ENCODE measurements around the gene GALNT18. TPM values are rescaled to one million over a fixed set of nuclear protein-coding genes. Genes with fewer than 3 reads are reported as not detected.
A peak's percentile ranks its signal among the peaks of the same experiment; 100 is the strongest.

GALNT18 gene
- total RNA-seq, 2 experiments from 2014 or later: 6.8 to 7.4 TPM

DNA sequence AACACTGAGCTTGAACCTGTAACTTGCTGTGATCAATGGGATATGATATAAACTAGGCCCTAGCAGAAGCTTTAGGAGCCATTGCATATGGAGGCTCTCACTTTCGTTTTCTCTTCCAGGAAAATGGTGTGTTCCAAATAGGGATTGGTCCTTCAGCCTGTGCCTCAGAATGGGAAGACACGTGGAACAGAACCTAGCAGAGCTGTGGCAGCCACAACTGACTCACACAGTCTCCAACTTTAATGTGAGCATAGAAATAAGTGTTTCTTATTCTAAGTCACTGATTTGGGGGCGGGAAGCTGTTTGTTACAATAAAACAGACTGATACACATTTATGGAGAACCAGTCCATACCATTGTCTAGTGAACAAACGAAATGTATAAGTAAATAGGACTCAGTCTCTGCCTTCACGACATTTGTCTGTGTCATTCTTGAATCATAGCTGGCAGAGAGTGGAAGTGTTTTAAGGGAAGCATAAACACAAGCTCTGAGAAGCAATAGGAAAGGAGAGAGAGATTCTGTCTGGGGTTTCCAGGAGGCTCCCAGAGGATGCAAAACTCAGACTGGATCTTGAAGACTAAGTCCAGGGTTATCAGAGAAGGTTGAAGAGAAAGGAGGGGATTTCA lies 97.3 kb downstream of the GALNT18 start:
- ChIA-PET CTCF (no interaction called here), POLR2A (interaction anchor here (0.6 kb wide), 1 partner anchor 215 kb away, joined by 4 read pairs; no protein-coding TSS in a partner anchor)
- Mint-ChIP-seq H3K36me3 (ENCODE audit: low read depth) (no peaks in the 10 kb centered on the region), H3K27me3 (peaks cover 4% of the 10 kb centered on the region), H3K4me3 (no peak overlapping the region), H3K9me3 (no peaks in the 10 kb centered on the region), H3K4me1 (ENCODE audit: low read depth) (peaks cover 6% of the 10 kb centered on the region), H3K27ac (no peak overlapping the region)
- DNase-seq (no peak), ATAC-seq (no peak)
- intact Hi-C loops (cut with micrococcal nuclease): no loop called here
- TF ChIP-seq, protein P1, sequence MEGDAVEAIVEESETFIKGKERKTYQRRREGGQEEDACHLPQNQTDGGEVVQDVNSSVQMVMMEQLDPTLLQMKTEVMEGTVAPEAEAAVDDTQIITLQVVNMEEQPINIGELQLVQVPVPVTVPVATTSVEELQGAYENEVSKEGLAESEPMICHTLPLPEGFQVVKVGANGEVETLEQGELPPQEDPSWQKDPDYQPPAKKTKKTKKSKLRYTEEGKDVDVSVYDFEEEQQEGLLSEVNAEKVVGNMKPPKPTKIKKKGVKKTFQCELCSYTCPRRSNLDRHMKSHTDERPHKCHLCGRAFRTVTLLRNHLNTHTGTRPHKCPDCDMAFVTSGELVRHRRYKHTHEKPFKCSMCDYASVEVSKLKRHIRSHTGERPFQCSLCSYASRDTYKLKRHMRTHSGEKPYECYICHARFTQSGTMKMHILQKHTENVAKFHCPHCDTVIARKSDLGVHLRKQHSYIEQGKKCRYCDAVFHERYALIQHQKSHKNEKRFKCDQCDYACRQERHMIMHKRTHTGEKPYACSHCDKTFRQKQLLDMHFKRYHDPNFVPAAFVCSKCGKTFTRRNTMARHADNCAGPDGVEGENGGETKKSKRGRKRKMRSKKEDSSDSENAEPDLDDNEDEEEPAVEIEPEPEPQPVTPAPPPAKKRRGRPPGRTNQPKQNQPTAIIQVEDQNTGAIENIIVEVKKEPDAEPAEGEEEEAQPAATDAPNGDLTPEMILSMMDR (IDR thresholded peaks at IDR 0.05): no peak

DNA sequence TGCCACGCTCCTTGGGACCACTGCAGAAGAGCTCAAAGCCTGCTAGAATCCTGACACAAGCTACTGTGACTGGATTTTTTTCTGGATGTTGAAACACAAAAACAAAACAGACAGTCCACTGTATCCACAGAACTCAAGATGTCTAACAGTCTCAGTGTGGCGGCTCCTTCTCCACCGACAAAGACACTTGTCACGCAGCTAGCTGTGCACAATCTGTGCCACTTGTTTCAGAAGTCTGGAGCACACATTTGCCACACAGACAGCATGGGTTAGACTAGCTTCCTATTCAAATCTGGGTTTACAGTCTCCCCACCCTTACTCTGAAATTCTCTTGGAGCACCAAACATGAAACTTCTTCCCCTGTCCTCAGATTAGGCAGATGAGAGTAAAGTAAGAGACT lies 99.2 kb downstream of the GALNT18 start:
- Mint-ChIP-seq H3K36me3 (ENCODE audit: low read depth) (no peaks in the 10 kb centered on the region), H3K9me3 (no peaks in the 10 kb centered on the region), H3K4me3 (no peak overlapping the region), H3K27ac (no peak overlapping the region), H3K27me3 (peaks cover 4% of the 10 kb centered on the region), H3K4me1 (ENCODE audit: low read depth) (peaks cover 6% of the 10 kb centered on the region)
- DNase-seq: no peak
- TF ChIP-seq, protein P1 (IDR thresholded peaks at IDR 0.05): no peak
- POLR2A ChIA-PET: no interaction called here
- CTCF ChIA-PET: no interaction called here
- ATAC-seq: no peak
- intact Hi-C loops (cut with micrococcal nuclease): no loop called here

DNA sequence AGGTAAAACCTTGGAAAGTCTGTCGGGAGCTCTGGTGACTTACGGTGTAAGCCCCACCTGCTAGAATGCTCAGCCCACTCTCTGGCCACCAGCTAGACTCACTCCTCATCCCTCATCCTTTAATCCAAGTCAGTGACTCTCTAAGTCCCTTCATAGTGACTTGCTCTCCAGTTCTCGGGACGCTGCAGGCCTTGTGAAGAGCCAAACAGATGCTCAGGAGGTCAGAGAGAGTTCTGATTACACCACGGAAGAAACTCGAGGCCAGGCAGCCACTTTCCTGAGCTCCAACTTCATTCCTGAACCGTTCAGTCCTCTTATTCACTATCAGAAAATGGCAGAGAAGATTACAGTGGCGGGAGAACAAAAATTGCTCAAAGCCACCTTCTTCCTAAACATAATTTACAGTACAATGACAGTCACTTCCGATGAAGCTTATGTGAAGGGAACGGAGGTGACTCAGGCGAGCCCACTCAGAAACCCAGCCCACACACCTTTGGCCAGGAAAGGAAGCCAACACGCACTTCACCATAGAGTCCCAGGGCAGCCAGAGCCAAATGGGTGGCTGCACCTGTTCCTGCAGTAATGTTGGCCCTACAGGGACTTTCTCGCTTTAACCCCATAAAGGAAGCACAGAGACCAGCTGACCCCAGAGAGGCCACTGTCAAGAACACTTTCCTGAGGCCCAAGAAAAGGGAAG lies 100.4 kb downstream of the GALNT18 start:
- ChIA-PET CTCF (no interaction called here), POLR2A (no interaction called here)
- ATAC-seq (no peak), DNase-seq (peak; percentile 24)
- H3K27me3 Mint-ChIP-seq: peaks cover 4% of the 10 kb centered on the region
- intact Hi-C loops (cut with micrococcal nuclease): no loop called here
- no peak overlapping the region for H3K27ac Mint-ChIP-seq
- no peaks in the 10 kb centered on the region for H3K36me3 Mint-ChIP-seq (ENCODE audit: low read depth)
- no peak overlapping the region for H3K4me3 Mint-ChIP-seq
- no peaks in the 10 kb centered on the region for H3K9me3 Mint-ChIP-seq
- TF ChIP-seq, protein P1 (IDR thresholded peaks at IDR 0.05): no peak
- H3K4me1 Mint-ChIP-seq (ENCODE audit: low read depth): peaks cover 6% of the 10 kb centered on the region

DNA sequence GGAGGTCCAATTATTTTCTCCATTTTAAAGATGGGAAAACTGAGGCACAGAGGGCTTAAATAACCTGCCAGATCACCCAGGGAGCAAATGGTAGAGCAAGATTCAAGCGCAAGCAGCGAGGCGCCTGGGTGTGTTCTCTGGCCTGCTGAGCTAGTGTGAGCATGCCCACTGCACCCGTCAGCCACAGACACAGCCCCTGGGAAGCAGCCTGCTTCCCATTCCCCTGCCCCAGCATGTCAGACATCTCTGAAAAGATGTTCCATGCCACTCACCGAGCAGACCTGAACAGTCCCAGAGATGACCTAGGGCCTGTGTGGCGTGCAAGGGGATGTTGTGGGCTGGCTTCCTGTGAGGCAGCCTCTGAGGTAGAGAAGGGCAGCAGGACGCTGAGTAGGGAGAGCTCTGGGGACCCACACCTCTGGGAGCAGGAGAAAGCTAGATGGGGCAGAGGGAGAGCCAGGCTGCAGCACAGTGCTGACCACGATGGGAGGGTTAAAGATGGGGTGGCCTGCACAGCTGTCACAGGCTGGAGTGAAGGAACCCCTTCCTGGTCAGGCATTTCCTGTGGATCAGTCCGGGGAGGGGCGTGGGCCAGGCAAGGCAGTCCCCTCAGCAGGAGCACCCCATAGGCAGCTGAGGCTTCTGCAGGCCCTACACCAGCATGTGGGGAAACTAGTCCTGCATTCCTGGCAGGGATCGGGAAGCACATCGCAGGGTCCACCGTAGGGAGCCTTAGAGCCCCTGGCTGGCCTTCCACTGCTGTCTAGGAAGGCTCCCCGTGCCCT lies 101.4 kb downstream of the GALNT18 start:
- TF ChIP-seq, protein P1 (IDR thresholded peaks at IDR 0.05): no peak
- ChIA-PET CTCF (no interaction called here), POLR2A (no interaction called here)
- Mint-ChIP-seq H3K4me3 (no peak overlapping the region), H3K4me1 (ENCODE audit: low read depth) (peaks cover 6% of the 10 kb centered on the region), H3K27me3 (peaks cover 1% of the 10 kb centered on the region), H3K27ac (no peak overlapping the region), H3K9me3 (no peaks in the 10 kb centered on the region), H3K36me3 (ENCODE audit: low read depth) (no peaks in the 10 kb centered on the region)
- intact Hi-C loops (cut with micrococcal nuclease): no loop called here
- DNase-seq (no peak), ATAC-seq (no peak)

DNA sequence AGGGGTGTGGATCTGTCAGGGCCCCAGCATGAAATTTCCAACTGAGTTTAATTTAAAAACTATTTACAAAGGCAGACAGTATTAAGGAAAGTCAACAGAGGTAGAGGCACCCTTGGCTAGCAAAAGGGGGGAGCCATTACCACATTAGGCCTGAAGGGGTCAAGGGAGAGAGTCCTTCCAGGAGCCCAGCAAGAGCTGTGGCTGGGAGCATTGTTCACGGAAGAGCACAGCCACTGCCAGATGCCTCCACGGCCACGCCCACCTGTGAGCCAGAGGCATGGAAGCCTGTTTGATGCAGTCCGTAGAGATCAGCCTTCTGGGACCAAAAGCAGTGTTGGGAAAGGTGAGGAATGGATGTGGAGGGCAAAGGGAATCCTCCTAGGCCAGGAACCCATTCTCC lies 102.6 kb downstream of the GALNT18 start:
- ATAC-seq (no peak), DNase-seq (no peak)
- H3K36me3 Mint-ChIP-seq (ENCODE audit: low read depth): no peaks in the 10 kb centered on the region
- intact Hi-C loops (cut with micrococcal nuclease): no loop called here
- H3K4me3 Mint-ChIP-seq: no peak overlapping the region
- peaks cover 6% of the 10 kb centered on the region for H3K4me1 Mint-ChIP-seq (ENCODE audit: low read depth)
- ChIA-PET POLR2A (no interaction called here), CTCF (no interaction called here)
- peaks cover 1% of the 10 kb centered on the region for H3K27me3 Mint-ChIP-seq
- H3K27ac Mint-ChIP-seq: no peak overlapping the region
- no peaks in the 10 kb centered on the region for H3K9me3 Mint-ChIP-seq
- TF ChIP-seq, protein P1 (IDR thresholded peaks at IDR 0.05): no peak
